Nephron (organoid): ENCODE data around the gene CD34.

Experiments used
- H3K27ac Mint-ChIP-seq, 3 experiments: 2 replicates each; pipeline ENCODE4 v1.8.0; 2020; ENCODE audit warnings: mixed read lengths in 3 of 3, mild to moderate bottlenecking in 2 of 3, moderate library complexity in 1 of 3
- H3K27me3 Mint-ChIP-seq: 2 replicates; pipeline ENCODE4 v1.8.0; 2021; ENCODE audit warnings: low read depth, mild to moderate bottlenecking, moderate library complexity, mixed read lengths
- H3K36me3 Mint-ChIP-seq: 2 replicates; pipeline ENCODE4 v1.8.0; 2020; ENCODE audit warnings: low read depth, mixed read lengths
- H3K4me1 Mint-ChIP-seq: 2 replicates; pipeline ENCODE4 v1.8.0; 2020; ENCODE audit warnings: mixed read lengths
- H3K4me3 Mint-ChIP-seq, 3 experiments: 2 replicates each; pipeline ENCODE4 v1.8.0; 2020; ENCODE audit warnings: mild to moderate bottlenecking in 3 of 3, mixed read lengths in 3 of 3, moderate library complexity in 2 of 3
- H3K9me3 Mint-ChIP-seq: 2 replicates; pipeline ENCODE4 v1.8.0; 2020; ENCODE audit warnings: mixed read lengths
- CTCF ChIP-seq, 3 experiments: fragments of 200-600 bp; sonication (generic); IDR thresholded peaks; one replicate each; pipeline ENCODE4 v1.5.0; 2021; ENCODE audit warnings: antibody characterized with exemption in 3 of 3; ENCODE audit not compliant: unreplicated experiment in 3 of 3

CD34 gene

GRCh38 chr1:207858806-207859205 is 52.1 kb downstream of the CD34 start:
- Mint-ChIP-seq H3K36me3 (no peaks in the 10 kb centered on the region), H3K4me3 (no peak overlapping the region), H3K9me3 (no peaks in the 10 kb centered on the region), H3K27ac (no peak overlapping the region), H3K4me1 (no peaks in the 10 kb centered on the region), H3K27me3 (no peaks in the 10 kb centered on the region)
- no peak for TF ChIP-seq CTCF (IDR thresholded peaks at IDR 0.05; ENCODE audit: unreplicated experiment in 3 of 3)

- no peak for TF ChIP-seq CTCF (IDR thresholded peaks at IDR 0.05; ENCODE audit: unreplicated experiment in 3 of 3)
- no peak overlapping the region for H3K4me3 Mint-ChIP-seq
- H3K4me1 Mint-ChIP-seq = no peaks in the 10 kb centered on the region
- H3K27ac Mint-ChIP-seq = no peak overlapping the region
- no peaks in the 10 kb centered on the region for H3K36me3 Mint-ChIP-seq
- H3K9me3 Mint-ChIP-seq = no peaks in the 10 kb centered on the region
- no peaks in the 10 kb centered on the region for H3K27me3 Mint-ChIP-seq
Observed at GRCh38 chr1:207858281-207858680, 52.6 kb downstream of the CD34 start.

- no peaks in the 10 kb centered on the region for H3K4me1 Mint-ChIP-seq
- H3K27me3 Mint-ChIP-seq = no peaks in the 10 kb centered on the region
- TF ChIP-seq CTCF (IDR thresholded peaks at IDR 0.05; ENCODE audit: unreplicated experiment in 3 of 3) = no peak
- H3K36me3 Mint-ChIP-seq = no peaks in the 10 kb centered on the region
- H3K27ac Mint-ChIP-seq = no peak overlapping the region
- no peak overlapping the region for H3K4me3 Mint-ChIP-seq
- no peaks in the 10 kb centered on the region for H3K9me3 Mint-ChIP-seq
Observed at GRCh38 chr1:207857447-207857846, 53.5 kb downstream of the CD34 start.

GRCh38 chr1:207856276-207857023 is 54.5 kb downstream of the CD34 start:
- no peak for TF ChIP-seq CTCF (IDR thresholded peaks at IDR 0.05; ENCODE audit: unreplicated experiment in 3 of 3)
- Mint-ChIP-seq H3K27me3 (no peaks in the 10 kb centered on the region), H3K36me3 (no peaks in the 10 kb centered on the region), H3K4me1 (no peaks in the 10 kb centered on the region), H3K4me3 (no peak overlapping the region), H3K27ac (no peak overlapping the region), H3K9me3 (no peaks in the 10 kb centered on the region)

GRCh38 chr1:207854001-207854400 is 56.9 kb downstream of the CD34 start:
- Mint-ChIP-seq H3K27ac (no peak overlapping the region), H3K4me1 (no peaks in the 10 kb centered on the region), H3K27me3 (no peaks in the 10 kb centered on the region), H3K36me3 (no peaks in the 10 kb centered on the region), H3K9me3 (no peaks in the 10 kb centered on the region), H3K4me3 (no peak overlapping the region)
- no peak for TF ChIP-seq CTCF (IDR thresholded peaks at IDR 0.05; ENCODE audit: unreplicated experiment in 3 of 3)

GRCh38 chr1:207853372-207853757 is 57.6 kb downstream of the CD34 start:
- H3K4me3 Mint-ChIP-seq = no peak overlapping the region
- H3K36me3 Mint-ChIP-seq = no peaks in the 10 kb centered on the region
- TF ChIP-seq CTCF (IDR thresholded peaks at IDR 0.05; ENCODE audit: unreplicated experiment in 3 of 3) = no peak
- H3K4me1 Mint-ChIP-seq = no peaks in the 10 kb centered on the region
- no peaks in the 10 kb centered on the region for H3K27me3 Mint-ChIP-seq
- H3K9me3 Mint-ChIP-seq = no peaks in the 10 kb centered on the region
- no peak overlapping the region for H3K27ac Mint-ChIP-seq
